HAP-1 (cell line): ENCODE results near the gene WDR75.

Experiments used
- DNase-seq, 2 experiments: peaks; one replicate each; pipeline ENCODE4 v3.0.0-alpha.2; 2016 to 2020; ENCODE audit warnings: low spot score in 2 of 2
- H3K27me3 ChIP-seq: fragments of 250-450 bp; sonication (Bioruptor Pico); 2 replicates; pipeline ENCODE4 v1.5.1; 2020; ENCODE audit warnings: low read depth, mild to moderate bottlenecking, moderate library complexity
- H3K36me3 ChIP-seq: fragments of 250-450 bp; sonication (Bioruptor Pico); replicated peaks from 2 replicates; pipeline ENCODE4 v1.5.1; 2020; ENCODE audit warnings: mild to moderate bottlenecking
- H3K4me1 ChIP-seq: fragments of 250-450 bp; sonication (Bioruptor Pico); 2 replicates; pipeline ENCODE4 v1.5.1; 2020; ENCODE audit warnings: mild to moderate bottlenecking
- H3K4me3 ChIP-seq: fragments of 250-450 bp; sonication (Bioruptor Pico); 2 replicates; pipeline ENCODE4 v1.5.1; 2020; ENCODE audit warnings: mild to moderate bottlenecking, moderate library complexity
- H3K9me3 ChIP-seq: fragments of 250-450 bp; sonication (Bioruptor Pico); 2 replicates; pipeline ENCODE4 v1.5.1; 2020; ENCODE audit warnings: mild to moderate bottlenecking, moderate library complexity
- in situ Hi-C: fragments of 300-500 bp; cut with MboI; formaldehyde crosslinking; loops from 3 replicates; pipeline ENCODE4 v1.14.3; 2020; ENCODE audit warnings: low sequenced_read_pairs, inconsistent platforms, mixed read lengths

The WDR75 gene

DNA sequence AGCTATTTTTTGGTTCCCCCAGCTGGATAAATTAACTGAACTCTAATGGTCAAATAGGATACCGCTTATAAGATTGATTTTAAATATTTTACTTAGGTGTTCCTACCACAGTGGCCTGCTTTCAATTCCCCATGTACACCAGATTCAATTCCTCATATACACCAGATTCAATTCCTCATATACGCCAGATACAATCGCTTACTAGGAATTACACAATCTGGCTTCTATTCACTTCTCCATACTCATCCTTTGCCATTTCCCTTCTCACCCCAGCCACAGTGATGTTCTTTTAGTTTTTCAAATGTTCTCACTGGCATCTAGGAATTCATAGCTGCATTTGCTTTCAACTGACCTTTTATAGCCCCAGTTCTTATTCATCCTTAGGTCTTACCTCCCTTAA is 72.8 kb downstream of the WDR75 start:
- no peak overlapping the region for H3K4me3 ChIP-seq
- H3K9me3 ChIP-seq = no peaks in the 10 kb centered on the region
- H3K4me1 ChIP-seq = no peaks in the 10 kb centered on the region
- no peaks in the 10 kb centered on the region for H3K27me3 ChIP-seq
- no peaks in the 10 kb centered on the region for H3K36me3 ChIP-seq
- in situ Hi-C loops = no loop called here
- DNase-seq = no peak

DNA sequence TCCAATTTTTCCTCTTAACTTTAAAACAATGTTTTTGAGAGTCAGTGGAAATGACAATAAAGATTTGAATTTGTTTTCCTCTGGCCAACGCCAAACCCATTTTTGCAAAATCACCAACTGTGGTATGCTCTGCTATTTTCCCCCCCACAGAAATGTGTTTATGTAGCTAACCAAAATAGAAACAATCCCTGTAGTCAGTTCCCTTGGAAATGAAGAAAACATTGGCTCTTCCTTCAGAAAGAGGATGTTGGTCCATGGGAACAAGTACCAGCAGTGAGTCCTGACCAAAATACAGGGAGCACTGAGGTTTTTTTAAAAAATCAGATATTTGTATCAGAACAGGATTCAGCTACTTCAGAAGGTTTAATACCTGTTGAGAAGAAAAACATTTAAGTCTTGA is 74.0 kb downstream of the WDR75 start:
- H3K4me1 ChIP-seq = no peaks in the 10 kb centered on the region
- H3K4me3 ChIP-seq = no peak overlapping the region
- no peaks in the 10 kb centered on the region for H3K9me3 ChIP-seq
- H3K36me3 ChIP-seq = no peaks in the 10 kb centered on the region
- in situ Hi-C loops = no loop called here
- no peaks in the 10 kb centered on the region for H3K27me3 ChIP-seq
- DNase-seq = no peak

DNA sequence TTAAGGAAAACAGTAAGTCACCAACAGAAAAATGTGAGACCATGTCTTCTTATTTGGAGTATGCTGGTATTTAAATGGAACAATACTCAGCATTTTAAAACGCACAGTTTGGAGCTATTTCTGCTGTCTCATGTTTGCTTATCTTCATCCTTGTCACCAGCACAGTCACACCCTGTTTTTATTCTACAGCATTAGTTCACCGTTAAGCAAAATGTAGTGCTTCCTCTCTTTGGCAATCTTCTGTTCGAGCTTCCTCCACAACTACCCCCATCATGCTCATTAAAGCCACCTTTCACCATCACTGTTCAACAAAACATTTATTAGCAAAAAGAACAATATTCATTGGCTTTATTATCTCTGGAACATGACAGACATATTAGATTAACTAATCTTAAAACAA is 75.3 kb downstream of the WDR75 start:
- no peaks in the 10 kb centered on the region for H3K4me1 ChIP-seq
- H3K9me3 ChIP-seq = no peaks in the 10 kb centered on the region
- in situ Hi-C loops = no loop called here
- H3K36me3 ChIP-seq = no peaks in the 10 kb centered on the region
- DNase-seq = no peak
- H3K4me3 ChIP-seq = no peak overlapping the region
- H3K27me3 ChIP-seq = no peaks in the 10 kb centered on the region

DNA sequence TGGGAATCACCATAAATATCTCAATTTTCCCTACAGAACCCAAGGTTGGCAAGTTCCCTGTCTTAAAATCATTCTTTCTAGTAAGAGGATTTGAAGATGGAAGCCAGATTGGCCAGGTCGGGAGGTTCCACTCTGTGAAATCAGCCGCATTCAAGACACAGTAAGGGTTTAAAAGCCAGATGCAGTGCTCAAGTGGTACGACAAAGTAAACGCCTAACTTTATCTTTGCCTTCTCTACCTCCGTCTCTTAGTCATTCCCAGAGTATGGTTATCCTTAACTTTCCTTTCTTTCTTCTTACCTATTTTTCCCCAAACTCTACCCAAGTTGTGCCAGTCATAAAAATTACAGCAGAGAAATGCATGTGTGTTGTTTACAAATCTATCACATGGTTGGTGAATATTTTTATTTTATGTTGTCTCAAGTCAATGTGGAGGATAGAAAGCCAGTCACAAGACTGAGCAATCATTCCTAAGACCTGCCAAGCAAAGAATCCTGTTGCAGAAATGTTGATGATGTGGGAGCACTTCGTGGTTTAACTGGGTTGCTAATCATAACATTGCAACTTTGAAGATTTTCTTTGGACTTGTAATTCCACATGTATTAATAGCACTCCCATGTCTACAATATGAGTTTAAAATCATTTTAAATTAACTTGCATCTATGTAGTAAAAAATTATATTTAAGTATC is 76.7 kb downstream of the WDR75 start:
- Histone ChIP-seq H3K36me3 (no peaks in the 10 kb centered on the region), H3K4me1 (no peaks in the 10 kb centered on the region), H3K4me3 (no peak overlapping the region), H3K9me3 (no peaks in the 10 kb centered on the region), H3K27me3 (no peaks in the 10 kb centered on the region)
- in situ Hi-C loops = no loop called here
- no peak for DNase-seq

DNA sequence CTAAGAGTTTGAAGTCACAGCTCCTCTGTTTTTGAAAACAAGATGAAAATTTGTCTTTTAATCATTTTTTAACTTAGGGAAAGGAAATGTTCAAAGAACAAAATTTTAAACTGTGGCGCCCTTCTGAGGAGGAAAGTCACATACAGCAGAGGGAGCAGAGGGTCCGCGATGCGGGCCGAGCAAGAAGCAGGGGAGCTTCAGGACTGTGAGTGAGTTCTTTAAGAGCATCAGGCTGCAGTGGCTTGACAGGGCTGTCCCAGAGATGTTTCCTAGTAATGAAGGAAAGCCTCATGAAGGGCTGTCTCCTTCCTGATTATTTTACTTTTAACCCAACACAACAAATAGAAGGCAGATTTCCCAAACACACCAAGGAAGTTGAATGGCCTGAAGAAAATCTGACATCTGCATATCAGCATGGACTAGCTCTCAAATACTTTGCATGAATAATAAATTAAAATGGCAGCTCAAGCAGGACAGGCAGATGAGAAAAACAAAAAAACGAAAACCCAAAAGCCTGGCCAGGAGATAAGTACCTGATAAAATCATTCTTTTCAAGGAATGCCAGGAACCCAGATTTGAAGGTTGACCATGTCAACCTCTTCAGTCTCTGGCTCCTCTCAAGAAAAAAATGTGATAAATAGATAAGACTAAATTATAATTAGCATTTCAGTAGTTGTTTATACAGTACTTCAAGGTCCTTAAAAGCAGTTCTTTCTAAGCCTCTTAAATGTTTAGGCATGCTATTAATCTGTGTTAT is 78.5 kb downstream of the WDR75 start:
- no peak for DNase-seq
- no peaks in the 10 kb centered on the region for H3K9me3 ChIP-seq
- in situ Hi-C loops = no loop called here
- no peaks in the 10 kb centered on the region for H3K36me3 ChIP-seq
- H3K27me3 ChIP-seq = no peaks in the 10 kb centered on the region
- H3K4me3 ChIP-seq = no peak overlapping the region
- H3K4me1 ChIP-seq = no peaks in the 10 kb centered on the region

DNA sequence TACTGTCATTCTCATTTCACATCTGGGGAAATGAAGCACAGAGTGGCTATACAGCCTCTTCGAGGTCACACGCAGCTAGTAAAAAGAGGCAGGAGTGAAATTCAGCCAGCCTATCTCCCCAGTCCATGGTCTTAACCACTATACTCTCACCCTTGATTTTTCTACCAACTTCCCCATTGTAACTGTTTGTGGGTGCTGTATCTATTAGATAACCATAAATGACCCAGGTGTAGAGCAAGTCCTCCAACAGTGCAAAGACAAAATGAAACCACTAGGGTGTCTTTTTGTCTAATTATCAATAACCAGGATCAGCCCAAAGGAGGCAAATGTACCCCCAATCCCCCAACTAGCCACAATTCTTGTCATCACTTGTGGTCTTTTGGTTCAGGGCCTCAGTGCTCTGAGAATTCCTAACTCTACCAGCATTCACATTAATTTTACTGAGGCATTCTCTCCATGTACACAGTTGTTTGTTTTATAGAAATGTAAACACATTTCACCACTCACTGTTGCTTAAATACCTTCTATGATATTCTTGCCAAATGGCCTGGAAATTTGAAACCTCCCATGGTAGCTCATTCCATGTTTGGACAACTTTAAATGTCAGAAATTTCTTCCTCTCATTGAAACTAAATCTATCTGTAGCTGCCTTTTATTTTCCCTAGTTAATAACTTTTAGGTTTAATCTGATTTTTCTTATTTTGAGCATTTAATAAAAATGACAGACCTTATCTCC is 80.6 kb downstream of the WDR75 start:
- no peaks in the 10 kb centered on the region for H3K4me1 ChIP-seq
- H3K9me3 ChIP-seq = no peaks in the 10 kb centered on the region
- H3K36me3 ChIP-seq = no peaks in the 10 kb centered on the region
- no peak for DNase-seq
- no peak overlapping the region for H3K4me3 ChIP-seq
- in situ Hi-C loops = no loop called here
- no peaks in the 10 kb centered on the region for H3K27me3 ChIP-seq

DNA sequence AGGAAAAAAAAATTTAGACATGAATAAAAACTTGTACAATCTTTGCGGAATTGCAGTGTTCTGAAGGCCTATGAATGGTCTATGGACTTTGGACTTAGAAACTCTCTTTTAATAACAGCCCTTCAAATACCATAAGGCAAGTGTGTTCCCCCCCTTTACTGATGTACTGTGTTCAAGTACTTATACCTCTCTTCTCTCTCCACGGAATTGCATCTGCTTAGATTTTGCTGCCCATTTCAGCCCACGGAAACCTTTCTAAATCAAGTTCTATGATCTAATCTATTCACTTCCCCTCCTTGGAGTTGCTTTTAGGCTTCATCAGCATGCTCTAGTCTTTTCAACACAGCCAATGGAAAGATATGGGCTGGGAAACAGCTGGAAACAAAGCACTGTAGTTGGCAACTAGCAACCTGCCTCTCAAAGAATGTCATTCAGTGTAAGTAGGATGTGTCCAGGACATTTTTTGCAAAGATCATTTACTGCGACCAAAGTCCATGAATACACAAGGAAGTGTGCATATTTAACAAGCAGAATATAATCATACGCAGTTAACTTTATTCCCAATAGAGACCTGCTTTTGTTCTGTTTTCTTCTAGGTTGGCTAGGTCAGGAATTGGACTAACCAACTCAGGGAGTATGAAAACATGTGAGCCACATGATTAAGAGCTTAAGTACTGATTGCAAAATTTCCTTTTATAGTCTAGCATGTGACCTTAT is 81.3 kb downstream of the WDR75 start:
- no peak for DNase-seq
- no peaks in the 10 kb centered on the region for H3K9me3 ChIP-seq
- no peaks in the 10 kb centered on the region; the same call in 1 of the 2 replicates for H3K4me1 ChIP-seq
- H3K27me3 ChIP-seq = no peaks in the 10 kb centered on the region
- in situ Hi-C loops = no loop called here
- no peak overlapping the region for H3K4me3 ChIP-seq
- H3K36me3 ChIP-seq = no peaks in the 10 kb centered on the region

DNA sequence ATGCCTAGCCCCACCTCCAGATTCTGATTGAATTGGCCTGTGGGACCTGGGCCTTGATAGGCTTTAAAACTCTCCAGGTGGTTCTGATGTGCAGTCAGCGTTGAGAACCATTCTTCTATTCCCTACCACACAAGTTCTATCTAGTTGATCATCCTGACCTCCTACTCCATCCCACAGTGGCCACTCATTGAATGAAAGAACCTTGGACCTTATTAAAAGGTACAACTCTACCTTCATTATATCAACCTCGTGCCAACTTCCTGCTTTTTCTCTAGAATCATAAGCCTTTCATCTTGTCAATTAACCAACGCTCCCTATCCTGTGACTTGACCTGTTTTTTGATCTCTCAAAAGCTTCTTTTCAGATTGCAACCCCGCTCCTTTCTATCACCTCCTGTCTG is 83.5 kb downstream of the WDR75 start:
- H3K36me3 ChIP-seq = no peaks in the 10 kb centered on the region
- H3K9me3 ChIP-seq = no peaks in the 10 kb centered on the region; the same call in 1 of the 2 replicates
- no peak for DNase-seq
- H3K4me1 ChIP-seq = peaks cover 15% of the 10 kb centered on the region
- H3K27me3 ChIP-seq = no peaks in the 10 kb centered on the region
- in situ Hi-C loops = no loop called here
- H3K4me3 ChIP-seq = no peak overlapping the region
